GM18526 (cell line): Measurements from ENCODE around the gene SMARCC2.

ENCODE experiments used
- POLR2A ChIP-seq: IDR thresholded peaks from 3 replicates; pipeline ENCODE4 v1.6.1; 2011; ENCODE audit not compliant: insufficient read length; ENCODE audit errors: extremely low read depth

Gene SMARCC2

DNA sequence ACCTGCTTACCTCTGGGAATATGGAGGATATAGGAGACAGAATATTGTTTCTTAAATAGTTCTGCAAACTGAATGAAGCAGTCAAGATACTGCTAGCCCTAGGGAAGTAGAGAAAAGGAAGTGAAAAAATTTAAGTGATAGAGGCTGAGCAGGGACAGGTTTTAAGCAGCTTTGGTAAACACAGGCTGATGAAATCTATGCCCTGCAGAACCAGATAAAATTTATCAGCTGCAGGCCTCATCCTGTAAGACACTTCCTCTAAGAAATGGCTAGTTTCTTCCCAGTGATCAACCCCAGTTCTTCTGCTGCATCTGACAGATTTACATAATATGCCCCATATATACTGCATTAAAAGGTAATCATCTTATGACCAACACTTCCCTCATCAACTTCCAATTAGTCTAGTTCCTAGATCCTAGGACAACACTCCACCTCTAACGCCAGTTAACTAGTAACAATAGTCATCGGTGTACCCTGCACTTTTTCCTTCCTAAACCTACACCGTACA, 62.5 kb downstream of the SMARCC2 start:
- TF ChIP-seq POLR2A, result no peak

DNA sequence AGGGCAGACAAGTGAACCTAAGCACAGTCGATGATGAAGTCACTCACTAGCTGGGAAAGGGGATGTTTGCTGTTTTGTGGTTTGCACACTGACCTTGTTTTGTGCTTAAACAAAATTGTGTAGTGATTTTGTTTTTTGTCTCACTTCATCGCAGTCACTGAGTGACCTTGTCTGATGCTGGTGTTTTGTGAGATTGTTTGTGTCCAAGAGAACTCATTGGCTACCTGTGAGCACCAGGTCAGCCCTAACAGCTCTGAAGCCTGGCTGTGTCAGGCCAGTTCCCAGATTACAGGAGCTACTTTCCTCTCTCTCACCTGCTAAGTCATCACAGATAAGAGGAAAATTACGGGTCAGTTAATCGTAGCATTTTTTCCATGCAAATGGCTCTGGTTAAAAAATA, 65.2 kb downstream of the SMARCC2 start:
- TF ChIP-seq POLR2A, result no peak

DNA sequence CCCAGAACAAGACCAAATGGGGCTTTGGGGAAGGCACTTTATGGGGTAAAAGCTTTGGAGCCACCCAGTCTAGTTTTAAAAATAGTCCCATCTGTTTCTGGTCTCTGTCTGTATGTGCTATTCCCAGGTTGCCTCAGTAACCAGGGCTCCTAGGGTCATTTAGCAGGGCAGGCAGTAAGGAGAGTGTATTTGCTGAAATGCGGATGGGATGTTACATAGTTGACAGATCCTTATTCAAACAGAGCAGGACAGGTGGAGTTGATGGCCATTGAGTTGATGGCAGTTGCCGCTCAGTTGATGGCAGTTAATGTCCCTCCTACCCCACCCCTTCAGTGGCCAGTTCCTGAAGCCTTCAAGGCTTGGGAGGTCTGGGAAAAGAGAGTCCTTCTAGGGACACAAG, 66.6 kb downstream of the SMARCC2 start:
- no peak for TF ChIP-seq POLR2A

DNA sequence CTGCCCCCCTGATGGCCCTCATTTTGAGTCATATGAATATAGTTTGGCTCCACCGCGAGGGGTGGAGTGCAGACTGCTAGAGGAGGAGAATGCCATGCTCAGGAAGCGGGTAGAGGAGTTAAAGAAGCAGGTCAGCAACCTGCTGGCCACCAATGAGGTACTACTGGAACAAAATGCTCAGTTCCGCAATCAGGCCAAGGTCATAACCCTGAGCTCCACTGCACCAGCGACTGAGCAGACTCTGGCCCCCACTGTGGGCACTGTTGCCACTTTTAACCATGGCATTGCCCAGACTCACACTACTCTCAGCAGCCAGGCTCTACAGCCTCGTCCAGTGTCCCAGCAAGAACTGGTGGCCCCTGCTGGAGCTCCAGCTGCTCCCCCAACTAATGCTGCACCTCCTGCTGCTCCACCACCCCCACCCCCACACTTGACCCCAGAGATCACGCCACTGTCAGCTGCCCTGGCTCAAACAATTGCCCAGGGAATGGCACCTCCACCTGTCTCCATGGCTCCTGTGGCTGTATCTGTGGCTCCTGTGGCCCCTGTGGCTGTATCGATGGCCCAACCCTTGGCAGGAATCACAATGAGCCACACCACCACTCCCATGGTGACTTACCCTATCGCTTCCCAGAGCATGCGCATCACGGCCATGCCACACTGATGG, 67.9 kb downstream of the SMARCC2 start:
- TF ChIP-seq POLR2A, result no peak

DNA sequence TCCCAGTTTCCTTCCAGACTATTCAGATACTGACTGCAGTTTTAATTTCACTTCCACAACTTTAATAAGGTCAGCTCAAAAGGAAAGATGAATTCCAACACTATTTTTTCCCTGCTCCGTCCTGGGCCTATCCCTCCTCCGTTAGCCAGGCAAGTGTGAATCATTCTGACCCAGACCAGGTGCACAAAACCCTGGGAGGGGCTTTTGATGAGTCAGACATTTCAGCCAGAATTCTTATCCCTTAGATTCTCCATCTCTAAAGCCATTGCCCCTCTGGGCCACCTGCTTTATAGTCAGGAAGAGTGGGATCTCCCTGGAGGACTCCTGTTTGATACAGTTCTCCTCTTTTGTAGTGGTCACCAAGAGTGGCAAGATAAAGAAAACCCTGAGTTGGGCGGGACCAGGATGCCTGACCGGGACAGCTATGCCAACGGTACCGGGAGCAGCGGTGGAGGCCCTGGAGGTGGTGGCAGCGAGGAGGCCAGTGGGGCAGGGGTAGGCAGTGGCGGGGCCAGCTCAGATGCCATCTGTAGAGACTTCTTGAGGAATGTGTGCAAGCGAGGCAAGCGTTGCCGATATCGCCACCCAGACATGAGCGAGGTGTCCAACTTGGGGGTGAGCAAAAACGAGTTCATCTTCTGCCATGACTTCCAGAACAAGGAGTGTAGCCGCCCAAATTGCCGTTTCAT, 69.0 kb downstream of the SMARCC2 start:
- TF ChIP-seq POLR2A, result no peak

DNA sequence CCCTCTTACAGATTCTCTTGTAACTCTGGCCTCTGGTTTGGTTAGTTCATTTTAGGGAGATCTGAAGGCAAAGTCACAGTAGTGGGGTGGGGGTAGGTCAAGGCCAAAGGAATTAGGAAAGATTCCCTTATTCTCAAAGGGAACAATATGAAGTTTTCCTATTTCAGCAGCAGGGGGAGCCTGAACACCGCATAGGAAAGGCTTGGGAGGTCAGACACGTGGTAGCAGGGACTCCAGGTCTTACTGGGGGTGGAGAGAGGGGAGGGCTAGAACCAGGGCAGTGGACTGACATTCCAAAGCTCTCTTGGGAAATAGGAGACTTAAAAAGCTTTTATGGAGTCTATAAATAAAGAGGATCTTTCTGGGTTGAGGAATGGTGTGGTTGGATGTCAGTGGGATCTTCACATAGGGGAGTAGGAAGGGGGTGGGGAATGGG, 69.9 kb downstream of the SMARCC2 start:
- TF ChIP-seq POLR2A, result no peak

DNA sequence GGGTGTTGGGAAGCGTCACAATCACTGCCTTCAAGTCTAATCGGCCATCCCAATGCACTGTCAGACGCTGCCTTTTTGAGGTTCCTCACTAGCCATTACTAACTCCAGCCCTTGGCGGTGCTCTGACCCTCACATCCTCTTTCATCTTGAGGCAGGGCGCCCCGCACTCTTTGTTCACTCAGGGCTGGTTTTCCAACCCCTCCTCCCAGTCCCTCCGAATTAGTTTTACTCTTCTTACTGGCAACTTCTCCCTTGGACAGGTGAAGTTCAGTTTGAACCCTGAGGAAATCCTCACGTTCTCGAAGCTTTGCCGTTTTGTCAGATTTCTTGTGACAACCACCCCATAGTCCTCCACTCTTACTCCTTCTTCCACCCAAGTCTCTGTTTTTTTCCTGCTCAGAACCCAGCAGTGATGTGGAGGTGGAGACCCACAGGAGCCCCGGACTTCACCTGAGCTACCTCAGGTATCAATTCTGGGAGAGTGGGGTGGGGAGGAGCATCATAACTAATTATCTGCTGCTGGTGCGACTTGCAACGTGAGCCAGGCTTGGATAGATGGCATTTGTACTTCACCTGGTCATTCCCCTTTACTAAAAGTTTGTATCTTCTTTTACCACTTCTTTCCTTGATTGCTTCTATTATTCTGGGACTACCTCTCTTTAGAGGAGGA, 70.5 kb downstream of the SMARCC2 start:
- TF ChIP-seq POLR2A, result no peak

DNA sequence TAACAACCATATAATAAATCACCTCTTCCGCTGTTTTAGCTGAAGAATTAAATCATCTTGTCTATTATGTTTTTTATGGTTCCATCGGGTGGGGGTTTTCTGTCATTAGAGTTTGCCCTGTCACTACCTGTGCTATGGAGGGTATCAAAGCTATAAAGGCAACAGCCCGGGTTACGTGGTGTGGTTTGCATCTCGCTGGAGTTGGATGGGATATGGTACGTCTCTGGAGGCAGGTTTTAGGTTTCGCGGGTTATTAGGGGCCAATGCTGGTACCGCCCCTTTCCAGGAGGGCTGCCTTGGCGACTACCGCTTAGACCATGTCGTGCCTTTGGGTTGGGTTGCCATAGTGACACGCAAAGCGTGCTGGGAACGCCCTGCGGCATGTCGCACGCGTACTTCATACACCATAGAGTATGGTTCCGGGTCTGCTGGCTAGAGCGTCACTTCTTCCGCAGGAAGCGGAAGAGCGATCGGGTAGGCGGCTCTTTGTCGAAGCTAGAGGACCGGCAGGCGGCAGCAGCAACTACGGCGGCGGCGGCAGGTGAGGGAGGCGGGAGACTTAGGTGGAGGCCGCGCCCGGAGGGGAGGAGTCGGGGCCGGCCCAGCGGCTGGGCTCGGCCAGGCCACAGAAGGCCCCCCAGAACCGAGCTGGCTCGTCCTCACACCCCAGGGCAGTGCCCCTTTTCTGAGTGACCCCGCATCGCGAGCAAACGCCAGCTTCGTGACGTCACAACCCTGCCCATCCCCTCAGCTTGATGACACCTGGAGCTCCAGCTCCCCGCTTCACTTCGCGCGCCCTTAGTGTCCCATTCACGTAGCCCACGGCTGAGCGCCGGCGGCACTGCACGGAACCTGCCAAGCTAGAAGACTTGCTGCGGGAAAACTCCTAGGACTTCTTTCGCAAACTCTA, 71.2 kb downstream of the SMARCC2 start, which contains the start of gene ZC3H10:
ZC3H10 (plus strand) TSS at position 489 of the 910 bp plus-strand sequence. CDS start 2,297 bp downstream, outside the sequence.
- peak; percentile 98 for TF ChIP-seq POLR2A

DNA sequence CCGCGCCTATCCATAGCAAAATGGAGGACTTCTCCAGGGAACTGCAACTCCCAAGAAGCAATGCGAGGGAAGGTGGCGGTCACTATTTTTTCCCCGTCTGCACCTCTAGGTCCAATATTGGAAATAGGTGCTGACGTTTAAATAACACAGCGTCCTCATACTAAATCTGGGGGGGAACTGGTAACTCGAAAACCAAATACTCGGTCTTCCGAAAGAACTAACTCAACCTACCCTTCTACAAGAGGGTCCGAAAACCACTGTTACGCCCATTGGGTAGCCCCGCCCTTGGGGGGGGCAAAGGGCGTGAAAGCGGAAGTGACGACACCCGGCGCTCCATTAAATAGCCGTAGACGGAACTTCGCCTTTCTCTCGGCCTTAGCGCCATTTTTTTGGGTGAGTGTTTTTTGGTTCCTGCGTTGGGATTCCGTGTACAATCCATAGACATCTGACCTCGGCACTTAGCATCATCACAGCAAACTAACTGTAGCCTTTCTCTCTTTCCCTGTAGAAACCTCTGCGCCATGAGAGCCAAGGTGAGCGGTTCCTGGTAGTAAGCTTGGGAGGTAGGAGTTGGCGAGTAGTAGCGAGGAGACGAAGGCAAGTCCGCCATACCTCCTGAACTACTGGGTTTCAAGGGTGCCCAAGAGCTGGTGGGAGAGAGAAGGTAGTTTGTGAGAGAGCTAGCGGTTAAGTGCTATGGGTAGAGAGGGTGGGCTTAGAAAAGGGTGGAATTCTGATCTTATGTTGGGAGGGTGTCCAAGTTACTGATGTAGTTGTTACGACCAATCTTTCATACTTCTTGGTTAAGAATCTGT, 72.8 kb downstream of the SMARCC2 start, which contains the start of gene RPL41:
RPL41 (plus strand) TSS at position 367 of the 815 bp plus-strand sequence.
- TF ChIP-seq POLR2A, result peak; percentile 99

DNA sequence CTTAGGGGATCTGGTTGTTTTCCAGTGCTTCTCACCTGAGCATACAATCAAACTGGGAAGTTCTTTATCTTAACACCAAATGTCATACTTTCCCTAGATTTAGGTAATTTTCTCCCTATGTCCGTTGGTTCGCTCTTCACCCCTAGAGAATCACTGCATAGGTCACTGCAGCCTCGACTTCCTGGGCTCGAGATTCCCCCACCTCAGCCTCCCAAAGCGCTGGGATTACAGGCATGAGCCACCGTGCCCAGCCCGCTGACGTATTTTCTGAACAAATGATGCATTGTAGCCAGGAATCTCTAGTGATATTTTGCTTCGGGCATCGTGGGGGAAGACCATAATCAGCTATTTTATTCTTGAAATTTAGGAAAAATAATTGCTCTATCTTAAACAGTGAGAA, 74.0 kb downstream of the SMARCC2 start:
- no peak for TF ChIP-seq POLR2A

DNA sequence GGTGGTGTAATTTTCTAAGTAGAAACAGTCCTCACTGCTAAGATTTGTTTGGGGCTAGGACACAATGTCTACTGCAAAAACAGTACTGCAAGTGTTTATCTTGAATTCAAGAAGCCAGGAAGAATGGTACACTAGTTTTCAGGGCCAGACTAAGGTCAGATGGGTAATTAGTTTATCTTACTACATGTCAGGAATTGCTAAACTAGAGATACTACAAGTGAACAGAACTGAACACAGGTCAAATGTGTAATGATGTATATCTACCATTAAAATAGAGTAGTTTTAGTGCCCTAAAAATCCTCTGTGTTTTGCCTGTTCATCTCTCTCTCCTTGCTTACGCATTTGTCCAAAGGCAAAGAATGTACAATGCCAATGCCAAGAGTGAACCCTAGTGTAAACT, 75.2 kb downstream of the SMARCC2 start:
- TF ChIP-seq POLR2A, result no peak
